Measurements from ENCODE around the gene TWIST2.

TWIST2 gene

DNA sequence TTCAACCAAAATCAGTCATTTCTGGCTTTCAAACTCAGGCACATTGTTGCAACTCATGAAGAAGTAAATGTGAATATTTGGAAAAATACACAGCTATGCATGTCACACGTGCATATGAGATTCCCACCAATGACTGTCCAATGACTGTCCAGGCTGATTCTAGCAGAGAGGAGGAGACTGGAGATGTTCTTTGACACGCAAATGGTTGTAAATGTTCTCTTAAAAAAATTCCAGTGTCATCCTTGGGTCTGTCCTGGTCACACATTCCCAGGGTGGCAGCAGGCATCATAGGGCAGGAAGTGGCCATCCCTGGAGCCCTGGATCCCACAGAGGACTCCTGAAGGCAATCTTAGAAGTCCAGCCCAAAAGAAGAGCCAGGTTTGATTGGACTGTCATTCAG lies 40.9 kb downstream of the TWIST2 start:
- DNase-seq, result no peak

DNA sequence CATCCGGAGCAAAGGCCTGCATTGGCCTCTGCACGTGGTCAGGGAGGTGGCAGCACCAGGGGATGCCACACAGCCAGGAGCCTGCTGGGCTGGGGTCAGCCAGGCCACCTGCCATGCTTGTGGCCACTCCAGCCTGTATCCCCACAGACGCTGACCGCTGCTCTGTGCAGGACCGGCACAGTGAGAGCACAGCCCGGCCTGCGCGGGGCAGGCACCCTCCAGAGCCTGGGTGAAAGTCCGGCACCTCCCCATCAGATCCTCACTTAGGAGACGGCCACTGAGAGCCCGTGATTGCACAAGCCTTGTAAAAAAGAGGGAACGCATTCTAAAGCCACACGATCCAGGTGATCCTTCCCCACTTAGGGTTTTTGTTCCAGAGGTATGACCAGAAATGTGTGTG lies 42.2 kb downstream of the TWIST2 start:
- no peak for DNase-seq

DNA sequence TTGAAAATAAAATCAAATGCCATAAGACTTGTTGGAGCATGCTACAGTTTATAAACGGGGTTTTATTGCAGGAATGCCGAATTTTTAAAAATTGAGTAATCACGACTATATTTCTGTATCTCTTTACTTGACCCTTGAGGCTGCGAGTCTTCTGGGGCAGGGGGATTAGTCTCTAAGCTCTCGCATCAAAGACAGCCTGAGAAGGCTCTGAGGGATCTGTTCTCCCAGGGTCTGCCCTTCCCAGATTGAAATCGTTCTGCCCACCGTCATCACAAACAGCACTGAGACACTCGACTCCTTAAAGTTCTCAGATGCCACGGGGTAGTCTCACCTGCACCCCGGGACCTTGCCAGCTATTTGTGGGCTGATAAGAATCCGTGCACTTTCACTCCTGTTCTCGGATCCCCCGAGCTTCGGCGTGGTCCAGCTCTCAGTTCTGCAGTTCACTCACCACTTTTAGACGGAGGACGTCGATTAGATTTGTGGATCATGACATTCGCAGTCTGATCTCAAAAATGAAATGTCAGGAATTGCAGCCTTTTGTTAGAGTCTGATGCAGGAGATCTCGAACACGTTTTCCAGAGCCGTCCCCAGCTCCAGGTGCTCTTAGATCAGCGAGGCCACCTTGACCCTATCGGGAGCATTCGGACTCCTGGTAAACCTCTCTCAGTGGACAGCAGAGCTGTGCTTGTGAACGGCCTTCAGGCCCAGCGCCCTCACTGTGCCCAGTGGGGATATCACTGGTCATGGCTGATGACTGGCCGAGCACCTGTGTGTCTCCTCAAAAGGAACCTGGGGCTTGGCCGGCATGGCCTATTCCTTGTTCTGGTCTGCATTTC lies 43.0 kb downstream of the TWIST2 start:
- DNase-seq, result no peak

GRCh38 chr2:238891457-238892203 lies 43.7 kb downstream of the TWIST2 start:
- no peak for DNase-seq

DNA sequence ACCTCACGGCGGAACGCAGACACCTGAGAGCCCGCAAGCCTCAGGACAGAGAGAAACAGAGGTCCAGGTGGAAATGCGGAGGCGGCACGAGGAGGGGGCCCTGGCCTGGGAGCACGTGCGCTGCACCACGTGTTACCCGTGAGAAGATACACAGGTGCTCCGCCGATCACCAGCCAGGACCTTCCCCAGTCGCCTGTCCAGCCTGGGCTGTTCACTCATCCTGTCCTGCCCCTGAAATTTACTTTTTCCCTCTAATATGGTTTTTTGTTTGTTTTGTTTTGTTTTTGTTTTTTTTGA lies 44.3 kb downstream of the TWIST2 start:
- no peak for DNase-seq

DNA sequence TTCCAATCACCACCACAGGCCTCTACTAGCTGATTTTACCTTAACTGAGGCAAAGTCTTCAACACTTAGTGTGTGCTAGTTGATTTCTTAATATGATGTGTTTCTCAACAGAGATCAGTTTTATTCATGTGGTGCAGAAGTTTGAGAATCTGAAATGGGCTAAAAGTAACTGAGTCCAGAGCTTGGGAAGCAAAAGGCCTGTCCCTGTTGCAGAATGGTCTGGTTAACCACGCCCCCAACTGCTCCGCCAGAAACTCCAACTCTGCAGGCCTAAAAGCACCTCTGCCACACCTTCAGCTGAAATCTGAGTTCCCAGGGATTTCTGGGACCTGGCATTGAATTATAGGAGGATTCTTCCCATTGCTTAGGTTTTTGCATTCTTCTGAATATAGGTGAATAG lies 44.9 kb downstream of the TWIST2 start:
- DNase-seq, result no peak

GRCh38 chr2:238893349-238894000 lies 45.6 kb downstream of the TWIST2 start:
- DNase-seq, result no peak

DNA sequence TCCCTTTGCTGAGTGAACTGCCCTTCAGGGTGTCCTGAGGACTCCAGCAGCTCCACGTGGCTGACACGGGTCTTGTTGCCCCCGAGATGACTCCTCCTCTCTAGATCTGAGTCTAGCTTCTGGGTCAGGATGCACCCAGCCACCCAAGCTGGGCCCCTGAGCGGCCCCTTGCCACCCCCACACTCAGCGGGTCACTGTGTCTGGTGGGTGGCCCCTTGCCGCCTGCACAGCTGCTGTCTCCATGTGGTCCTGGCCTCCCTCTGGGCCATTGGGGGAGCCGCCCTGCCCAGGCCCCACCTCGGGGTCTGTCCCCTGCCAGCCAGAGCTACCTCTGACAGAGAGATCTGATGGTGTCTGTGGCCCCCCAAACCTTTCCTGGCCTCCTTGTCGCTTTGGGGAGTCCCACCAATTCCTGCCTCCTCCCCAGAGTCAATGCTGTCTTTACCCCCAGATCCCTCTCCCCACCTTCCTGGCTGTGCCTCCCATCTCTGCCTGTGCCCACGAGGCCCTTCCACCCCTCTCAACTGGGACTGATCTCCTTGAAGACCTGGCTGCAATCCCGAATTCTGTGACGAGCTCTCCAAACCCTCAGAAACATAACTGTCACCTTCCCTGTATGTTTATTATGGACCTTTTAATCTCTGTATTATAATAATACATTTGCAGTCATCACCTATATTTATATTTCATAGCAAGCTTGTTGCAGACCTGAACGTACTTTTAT lies 46.5 kb downstream of the TWIST2 start:
- no peak for DNase-seq

DNA sequence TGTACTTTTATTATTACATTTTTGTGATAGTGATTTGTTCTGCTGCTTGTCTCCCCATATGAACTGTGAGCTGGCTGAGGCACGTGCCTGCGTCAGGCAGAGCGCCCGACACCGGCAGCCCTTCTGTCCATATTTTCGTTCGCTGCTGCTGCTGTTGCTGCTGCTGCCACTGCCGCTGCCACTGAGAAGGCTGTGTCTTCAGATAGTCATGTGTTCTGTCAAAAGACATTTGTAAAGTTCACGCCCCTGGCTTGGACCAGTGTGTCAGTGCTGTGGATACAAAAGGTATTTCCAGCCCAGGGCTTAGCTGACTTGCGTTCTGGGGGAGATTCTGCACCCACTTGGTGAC lies 47.0 kb downstream of the TWIST2 start:
- no peak for DNase-seq

- no peak for DNase-seq
These were observed 47.5 kb downstream of the TWIST2 start for GRCh38 chr2:238895361-238895882.

- DNase-seq, result peak in 1 of 51 donors; percentile 2
These were observed 48.2 kb downstream of the TWIST2 start for GRCh38 chr2:238895891-238896600.

DNA sequence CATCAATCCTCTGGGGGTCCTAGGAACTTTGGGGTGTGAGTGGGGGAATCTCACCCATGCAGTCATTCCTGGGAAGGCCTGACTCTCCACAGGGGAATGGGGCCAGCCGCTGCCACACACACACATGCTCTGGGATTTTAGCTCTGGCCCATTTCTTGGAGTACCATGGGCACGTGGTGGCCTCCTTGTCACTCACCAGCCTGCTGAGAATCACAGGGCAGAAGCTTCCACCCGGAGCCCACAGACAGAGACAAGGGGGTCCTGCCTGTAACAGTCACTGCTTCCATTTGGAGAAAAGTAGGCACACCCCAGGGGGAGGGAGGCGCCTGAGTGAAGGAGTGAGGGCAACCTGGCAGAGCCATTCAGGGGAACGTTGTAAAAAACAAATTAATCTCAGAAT lies 48.8 kb downstream of the TWIST2 start:
- DNase-seq, result no peak

DNA sequence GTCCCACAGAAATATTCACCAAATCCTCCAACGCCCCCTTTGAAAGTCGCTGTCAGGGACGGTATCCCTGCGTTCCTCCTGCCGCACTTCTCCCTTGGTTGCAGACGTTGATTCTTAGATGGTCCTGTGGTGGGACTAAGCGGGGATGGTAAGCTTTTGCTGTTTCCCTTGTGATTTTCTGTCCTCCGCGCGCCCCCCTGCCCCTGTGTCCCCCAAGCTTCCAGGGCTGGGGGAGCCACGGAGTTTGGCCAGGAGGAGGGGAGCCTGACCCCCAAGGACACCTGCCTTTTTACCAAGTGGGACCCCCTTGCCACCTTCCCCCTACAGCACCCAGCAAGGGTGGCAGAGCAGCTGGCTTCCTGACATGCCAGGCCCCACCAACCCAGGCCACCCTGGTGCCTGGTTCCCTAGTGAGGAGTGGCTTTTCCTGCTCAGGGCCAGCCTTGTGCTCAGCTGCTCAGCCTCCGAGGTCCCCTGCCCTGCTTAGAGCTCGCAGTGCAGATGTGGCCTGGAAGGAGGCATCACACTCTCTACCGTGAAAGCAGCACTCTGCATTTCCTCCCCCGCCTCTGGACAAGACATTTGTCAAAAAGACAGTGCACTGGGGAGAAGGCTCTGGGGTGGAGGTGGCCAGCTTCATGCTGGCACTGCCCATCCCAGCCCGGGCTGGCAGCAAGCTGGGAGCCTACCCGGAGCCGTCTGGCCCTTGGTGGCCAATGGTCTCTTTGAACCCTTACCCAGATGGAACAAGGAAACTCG lies 49.4 kb downstream of the TWIST2 start:
- no peak for DNase-seq

DNA sequence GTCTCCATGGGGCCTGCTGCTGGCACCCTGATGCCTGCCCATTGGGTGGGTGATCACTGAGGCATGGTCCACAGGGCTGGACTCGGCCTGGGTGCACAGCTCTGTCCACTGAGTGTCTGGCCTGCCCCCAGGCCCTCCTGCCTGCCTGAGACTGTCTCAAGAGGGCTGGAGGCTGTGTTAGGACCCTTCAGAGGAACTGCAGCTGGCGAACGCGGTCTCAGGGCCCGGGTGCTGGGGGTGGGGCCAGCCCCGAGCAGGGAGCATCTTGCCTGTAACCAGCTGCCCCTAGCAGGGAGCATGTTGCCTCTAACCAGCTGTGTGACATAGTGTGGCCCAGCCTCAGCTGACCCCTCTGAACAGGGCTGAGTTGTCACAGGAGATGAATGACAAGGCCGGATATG lies 50.0 kb downstream of the TWIST2 start:
- no peak for DNase-seq

DNA sequence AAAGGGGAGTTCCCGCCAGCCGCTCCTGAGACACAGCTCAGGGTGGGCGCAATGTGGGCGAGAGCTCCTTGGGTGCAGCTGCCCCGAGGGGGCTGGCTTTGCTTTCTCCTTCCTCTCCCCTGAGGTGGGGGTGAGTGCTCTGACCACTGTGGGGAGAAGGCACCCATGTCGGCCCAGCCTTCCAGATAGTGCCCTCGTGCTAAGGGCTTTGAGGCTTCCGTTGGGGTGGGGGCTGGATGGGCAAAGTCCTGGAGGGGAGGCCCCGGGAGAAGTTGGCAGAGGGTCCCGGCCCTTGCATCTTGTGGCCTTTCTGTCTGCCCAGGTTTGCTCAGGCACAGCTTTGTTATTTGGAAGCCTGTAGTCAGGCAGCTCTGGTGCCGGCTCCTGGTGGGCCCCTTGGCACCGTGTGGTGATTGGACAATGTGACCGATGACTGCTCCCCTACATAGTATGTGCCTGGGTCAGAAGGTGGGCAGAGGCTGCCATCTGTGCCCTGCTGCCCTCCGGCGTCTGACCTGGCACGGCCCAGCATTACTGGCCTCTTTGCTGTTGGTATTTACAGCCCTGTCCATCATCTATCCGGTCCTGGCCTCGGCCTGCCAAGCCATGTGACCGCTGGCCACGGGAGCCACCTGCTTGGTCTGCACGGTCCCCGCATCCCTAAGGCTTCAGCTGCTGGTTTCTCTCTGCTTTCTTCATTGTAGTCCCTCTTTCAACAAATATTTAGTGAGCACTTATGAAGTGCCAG lies 50.8 kb downstream of the TWIST2 start:
- no peak for DNase-seq

- DNase-seq, result no peak
These were observed 51.5 kb downstream of the TWIST2 start for GRCh38 chr2:238899386-238899785.

DNA sequence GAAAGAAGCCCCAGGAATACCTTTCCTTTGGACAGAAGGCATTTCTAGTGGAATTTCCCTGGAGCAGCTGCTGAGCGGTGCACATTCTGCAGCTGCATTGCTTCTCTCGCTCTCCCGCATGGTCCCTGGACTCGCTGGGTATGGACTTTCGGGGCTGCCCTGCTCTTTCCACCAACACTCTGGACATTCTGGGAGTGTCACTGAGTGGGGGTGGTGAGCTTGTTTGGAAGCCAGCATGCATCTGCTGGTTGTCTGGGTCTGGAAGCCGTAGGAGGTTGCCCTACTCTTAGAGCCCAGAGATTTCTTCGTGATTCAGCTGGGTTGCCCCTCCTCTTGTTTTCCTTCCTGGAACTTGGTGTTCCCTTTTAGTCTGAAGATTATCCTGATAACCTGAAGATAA lies 52.6 kb downstream of the TWIST2 start:
- no peak for DNase-seq

GRCh38 chr2:238901461-238902057 lies 53.7 kb downstream of the TWIST2 start:
- DNase-seq, result no peak

DNA sequence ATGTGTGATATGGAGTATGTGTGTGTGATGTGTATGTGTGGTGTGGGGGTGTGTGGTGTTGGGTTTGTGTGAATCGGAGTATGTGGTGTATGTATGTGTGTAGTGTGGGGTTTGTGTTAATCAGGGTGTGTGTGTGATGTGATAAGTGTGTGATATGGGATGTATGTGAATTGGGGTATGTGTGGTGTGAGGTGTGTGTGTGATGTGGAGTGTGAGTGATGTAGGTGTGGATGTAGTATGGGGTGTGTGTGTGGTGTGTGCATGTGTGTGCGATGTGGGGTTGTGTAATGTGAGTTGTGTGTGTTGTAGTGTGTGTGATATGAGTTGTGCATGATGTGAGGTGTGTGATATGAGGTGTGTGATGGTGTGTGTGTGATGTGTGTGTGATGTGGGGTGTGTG lies 54.4 kb downstream of the TWIST2 start:
- DNase-seq, result no peak
